Dermis blood vessel endothelial cell (primary cell): ENCODE data around the gene LTBP1. TPM values are rescaled to one million over a fixed set of nuclear protein-coding genes. Genes with fewer than 3 reads are reported as not detected.
"Not testable (repeated sequence)": the region's sequence is repeated elsewhere in the genome, so short reads cannot be mapped to it uniquely, and the experiment has no call there.

Source experiments
- DNase-seq: peaks from one replicate; pipeline ENCODE4 v3.0.0; 2010
- total RNA-seq: library from RNA; depleted of rRNA; stranded (reverse); fragments of >200 nt; gene quantifications from 2 replicates; pipeline ENCODE4 v1.2.3, GENCODE V29; 2014

The LTBP1 gene
- total RNA-seq, 1 donor from 2014 or later: 37.9 TPM

DNA sequence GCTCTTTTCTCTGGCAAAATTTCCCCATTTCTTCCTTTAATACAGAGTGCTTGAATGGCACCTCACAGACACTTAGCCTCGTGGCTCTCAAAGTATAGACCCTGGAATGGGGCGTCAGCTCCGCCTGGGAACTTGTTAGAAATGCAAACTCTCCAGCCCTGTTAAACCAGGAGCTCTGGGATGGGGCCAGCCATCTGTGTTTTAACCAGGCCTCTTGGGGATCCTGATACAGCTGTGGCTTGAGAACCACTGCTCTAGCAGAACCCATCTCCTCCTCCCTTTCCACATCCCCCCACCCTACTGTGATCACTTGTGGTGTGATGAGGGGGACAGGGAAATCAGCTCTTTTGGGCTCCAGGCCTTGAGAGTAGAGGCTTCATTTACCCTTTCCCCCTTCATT lies 15.9 kb downstream of the LTBP1 start:
- no peak for DNase-seq

DNA sequence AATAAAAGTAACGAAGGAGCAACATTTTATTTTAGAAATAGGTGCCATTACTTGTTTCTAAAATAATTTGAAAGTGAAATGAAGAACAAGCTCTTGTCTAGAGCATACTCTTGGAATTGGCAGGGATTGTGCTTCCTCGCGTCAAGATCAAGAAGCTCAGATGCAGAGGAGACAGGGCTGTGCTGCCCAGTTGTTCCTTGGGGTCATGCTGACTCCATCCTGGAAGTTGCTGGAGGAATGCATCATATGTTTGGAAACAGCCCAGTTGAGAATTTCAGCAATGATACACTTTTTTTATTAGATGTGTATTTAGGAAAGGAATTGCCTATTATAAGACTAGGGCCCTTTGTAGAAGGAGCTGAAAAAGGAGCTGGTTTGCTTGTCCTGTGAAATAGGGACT lies 17.2 kb downstream of the LTBP1 start:
- no peak for DNase-seq

DNA sequence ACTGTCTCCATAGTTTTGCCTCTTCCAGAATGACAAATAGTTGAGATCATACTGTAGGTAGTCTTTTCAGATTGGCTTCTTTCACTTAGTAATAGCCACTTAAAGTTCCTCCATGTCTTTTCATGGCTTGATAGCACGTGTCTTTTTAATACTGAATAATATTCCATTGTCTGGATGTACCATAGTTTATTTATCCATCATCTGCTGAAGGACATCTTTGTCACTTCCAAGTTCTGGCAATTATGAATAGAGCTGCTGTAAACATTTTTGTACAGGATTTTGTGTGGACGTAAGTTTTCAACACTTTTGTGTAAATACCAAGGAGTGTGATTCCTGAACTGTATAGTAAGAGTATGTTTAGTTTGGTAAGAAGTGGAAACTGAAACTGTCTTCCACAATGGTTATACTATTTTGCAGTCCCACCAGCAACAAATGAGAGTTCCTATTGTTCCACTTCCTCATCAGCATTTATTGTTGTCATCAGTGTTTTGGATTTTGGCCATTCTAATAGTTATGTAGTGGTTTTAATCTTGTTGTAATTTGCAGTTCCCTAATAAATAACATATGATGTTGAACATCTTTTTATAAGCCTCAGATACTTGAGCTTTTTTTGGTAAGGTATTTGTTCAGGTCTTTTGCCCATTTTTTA lies 18.9 kb downstream of the LTBP1 start:
- peak; percentile 50 for DNase-seq

DNA sequence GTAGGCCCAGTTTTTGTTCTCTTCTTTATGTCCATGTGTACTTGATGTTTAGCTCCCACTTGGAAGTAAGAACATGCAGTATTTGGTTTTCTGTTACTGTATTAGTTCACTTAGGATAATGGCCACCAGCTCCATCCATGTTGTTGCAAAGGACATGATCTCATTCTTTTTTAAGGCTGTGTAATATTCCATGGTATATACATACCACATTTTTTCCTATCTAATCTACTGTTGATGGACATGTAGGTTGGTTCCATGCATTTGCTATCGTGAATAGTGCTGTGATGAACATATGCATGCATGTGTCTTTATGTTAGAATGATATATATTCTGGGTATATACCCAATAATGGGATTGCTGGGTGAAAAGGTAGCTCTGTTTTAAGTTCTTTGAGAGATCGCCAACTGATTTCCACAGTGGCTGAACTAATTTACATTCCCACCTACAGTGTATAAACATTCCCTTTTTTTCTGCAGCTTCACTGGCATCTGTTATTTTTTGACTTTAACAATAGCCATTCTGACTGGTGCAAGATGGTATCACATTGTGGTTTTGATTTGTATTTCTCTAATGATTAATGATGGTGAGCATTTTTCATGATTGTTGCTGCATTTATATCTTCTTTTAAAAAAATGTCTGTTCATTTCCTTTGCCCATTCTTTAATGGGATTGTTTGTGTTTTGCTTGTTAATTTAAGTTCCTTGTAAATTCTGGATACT lies 22.9 kb downstream of the LTBP1 start:
- no peak for DNase-seq

DNA sequence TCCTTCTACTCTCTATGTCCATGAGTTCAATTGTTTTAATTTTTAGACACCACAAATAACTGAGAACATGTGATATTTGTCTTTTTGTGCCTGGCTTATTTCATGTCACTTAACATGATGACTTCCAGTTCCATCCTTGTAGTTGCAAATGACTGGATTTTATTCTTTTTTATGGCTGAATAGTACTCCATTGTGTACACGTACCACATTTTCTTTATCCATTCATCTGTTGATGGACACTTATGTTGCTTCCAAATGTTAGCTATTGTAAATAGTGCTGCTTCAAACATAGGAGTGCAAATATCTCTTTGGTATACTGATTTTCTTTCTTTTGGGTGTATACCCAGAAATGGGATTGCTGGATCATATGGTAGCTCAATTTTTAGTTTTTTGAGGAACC lies 27.0 kb downstream of the LTBP1 start:
- DNase-seq: not testable (repeated sequence)

DNA sequence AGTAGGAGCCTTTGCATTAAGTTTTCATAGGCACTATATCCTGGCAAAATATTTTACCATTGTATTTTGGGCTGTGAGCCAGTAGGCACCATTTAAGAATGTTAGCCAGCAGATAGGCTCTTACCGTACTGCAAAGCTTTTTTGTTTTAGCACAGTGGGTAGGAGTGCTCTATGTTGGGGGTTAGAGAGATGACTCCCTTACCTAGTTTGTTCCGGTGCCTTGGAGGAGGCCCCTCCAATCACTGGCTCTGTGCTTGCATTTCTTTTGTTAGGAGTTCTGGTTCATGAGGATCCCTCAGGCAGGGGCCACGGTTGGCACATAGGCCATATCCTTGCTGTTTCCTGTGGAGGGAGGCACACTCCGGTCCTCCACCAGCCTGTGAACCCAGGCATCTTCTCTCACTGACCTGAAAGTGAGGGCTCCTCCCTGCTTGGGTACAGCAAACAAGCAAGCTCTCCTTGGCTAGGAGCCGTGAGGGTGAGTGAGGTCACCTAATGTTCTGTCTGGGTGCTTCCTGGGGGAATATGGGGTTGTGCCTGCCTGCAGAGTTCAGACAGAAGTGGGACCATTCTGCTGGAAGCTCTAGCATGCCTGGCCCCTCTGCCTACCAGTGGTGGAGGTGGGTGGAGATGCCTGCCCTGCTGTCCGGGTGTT lies 29.8 kb downstream of the LTBP1 start:
- DNase-seq: no peak

DNA sequence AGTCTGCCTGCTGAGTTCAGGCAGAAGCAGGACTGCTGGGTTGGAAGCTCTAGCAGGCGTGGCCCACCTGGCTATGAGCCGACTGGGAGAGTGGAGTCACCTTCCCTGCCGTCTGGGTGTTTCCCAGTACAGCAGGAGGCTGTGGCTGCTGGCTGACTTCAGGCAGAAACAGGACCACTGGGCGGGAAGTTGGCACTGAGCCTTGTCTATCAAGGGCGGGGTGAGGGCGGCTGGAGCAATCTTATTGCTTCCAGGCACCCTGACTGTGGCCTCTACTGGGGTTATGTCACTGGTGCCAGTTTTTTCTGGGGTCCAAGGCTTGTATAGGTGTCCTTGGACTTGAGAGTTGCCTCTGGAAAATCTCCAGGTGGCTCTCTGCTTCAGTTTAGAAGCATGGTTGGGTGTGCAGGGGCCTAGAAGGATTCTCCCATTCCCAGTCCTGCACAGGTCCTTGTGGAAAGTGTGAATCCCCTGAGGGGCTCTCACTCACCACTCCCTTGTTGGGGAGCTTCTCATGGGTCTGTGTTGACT lies 30.5 kb downstream of the LTBP1 start:
- DNase-seq: peak; percentile 38

DNA sequence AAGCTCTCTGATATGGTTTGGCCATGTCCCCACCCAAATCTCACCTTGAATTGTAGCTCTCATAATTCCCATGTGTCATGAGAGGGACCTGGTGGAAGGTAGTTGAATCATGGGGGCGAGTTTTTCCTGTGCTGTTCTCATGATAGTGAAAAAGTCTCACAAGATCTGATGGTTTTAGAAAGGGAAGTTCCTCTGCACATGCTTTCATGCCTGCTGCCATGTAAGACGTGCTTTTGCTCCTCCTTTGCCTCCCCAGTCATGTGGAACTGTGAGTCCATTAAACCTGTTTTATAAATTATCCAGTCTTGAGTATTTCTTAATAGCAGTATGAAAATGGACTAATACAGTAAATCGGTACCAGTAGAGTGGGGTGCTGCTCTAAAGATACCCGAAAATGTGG lies 34.9 kb downstream of the LTBP1 start:
- no peak for DNase-seq

DNA sequence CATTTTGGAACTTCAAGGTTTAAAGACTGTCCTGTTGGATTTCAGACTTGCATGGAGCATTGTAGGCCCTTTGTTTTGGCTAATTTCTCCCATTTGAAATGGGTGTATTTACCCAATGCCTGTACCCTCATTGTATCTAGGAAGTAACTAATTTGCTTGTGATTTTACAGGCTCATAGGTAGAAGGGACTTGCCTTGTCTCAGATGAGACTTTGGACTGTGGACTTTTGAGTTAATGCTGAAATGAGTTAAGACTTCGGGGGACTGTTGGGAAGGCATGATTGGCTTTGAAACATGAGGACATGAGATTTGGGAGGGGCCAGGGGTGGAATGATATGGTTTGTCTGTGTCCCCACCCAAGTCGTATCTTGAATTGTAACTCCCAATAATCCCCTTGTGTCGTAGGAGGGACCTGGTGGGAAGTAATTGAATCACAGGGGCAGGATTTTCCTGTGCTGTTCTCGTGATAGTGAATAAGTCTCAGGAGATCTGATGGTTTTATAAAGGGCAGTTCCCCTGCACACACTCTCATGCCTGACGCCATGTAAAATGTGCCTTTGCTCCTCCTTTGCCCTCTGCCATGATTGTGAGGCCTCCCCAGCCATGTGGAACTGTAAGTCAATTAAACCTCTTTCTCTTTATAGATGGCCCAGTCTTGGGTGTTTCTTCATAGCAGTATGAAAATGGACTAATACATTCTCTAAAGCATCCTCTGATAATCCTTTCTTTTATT lies 36.6 kb downstream of the LTBP1 start:
- DNase-seq: not testable (repeated sequence)

DNA sequence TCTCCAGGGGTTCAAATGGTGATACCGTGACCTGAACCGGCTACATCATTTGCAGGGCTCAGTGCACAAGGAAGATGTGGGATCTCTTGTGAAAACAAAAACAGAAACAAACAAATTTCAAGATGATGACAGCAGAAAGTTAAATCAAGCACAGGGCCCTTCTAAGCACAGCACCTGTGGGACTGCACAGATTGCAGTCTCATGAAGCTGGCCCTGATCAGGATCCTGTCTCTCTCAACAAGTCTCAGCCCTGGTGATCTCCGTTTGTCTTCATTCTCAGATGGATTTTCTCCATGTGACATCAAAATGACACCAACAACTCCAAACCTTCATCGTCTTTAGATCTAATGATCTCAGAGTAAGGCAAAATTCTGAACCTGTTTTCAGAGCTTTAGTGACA lies 39.7 kb downstream of the LTBP1 start:
- DNase-seq: no peak

DNA sequence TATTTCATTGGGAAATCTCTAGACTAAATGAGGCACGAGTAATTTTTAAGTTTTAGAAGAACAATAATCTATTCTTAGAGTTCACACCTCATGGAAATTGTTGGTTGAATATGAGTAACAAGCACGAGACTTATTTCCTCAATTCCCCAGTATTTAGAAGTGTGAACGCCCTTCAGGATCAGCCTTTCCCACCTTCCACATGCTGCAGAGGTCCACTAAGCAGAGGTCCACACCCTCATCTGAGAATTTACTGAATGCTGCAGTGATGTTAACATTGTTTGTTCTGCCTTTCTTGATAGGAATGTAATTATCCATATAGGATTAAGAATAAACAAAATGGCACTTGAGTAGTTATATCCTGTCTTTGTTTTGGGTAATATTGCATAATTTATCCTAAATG lies 41.8 kb downstream of the LTBP1 start:
- DNase-seq: no peak

DNA sequence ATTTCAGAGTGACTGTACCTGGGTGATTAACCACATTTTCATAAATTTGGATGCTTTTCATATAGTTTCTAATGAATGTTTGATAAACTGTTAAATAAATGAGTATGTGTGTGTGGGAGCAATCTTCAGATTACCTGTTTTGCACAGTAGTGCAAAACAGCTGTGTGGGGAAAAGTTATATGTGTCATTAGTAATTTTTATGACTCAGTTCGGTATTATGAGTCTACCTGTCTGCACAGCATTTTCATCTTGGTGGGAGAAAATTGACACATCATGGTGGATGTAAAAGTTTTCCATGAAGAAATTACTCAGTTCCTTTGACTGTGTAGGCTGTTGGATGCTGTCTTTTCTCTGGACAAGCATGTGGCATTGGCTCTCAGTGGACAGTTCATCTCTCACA lies 43.8 kb downstream of the LTBP1 start:
- DNase-seq: no peak

DNA sequence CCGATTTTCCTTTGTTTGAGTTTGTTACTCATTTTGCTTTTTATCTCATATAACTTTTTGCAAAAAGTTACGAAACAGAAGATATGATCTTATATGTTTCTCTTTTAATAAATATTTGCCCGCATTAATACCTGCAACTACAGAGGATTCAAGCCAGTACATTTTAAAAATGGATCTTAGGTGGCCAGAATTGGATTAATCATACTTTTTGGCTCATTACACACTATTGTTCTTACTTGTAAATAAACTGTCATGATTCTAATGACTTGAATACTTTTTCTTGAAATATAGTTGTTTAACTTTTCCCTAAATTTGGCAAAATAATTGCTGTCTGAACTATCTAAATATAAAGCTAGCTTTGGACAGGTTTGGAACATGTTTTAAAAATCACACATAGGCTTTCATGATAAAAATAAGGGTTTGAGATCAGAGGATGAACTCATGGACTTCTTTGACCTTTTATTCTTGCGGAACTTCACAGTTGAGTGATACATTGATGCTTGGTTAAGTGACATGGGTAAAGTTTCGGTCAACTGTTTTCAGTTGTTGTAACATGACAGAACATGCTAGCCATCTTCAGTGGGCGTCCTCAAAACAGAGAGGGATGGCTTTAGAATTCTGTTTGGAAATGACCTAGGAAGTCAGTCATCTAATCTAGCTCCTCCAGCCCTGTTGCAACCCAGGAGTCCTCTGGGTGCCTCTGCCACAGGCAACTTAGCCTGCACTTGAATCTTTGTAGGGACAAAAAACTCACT lies 44.5 kb downstream of the LTBP1 start:
- peak; percentile 11 for DNase-seq

DNA sequence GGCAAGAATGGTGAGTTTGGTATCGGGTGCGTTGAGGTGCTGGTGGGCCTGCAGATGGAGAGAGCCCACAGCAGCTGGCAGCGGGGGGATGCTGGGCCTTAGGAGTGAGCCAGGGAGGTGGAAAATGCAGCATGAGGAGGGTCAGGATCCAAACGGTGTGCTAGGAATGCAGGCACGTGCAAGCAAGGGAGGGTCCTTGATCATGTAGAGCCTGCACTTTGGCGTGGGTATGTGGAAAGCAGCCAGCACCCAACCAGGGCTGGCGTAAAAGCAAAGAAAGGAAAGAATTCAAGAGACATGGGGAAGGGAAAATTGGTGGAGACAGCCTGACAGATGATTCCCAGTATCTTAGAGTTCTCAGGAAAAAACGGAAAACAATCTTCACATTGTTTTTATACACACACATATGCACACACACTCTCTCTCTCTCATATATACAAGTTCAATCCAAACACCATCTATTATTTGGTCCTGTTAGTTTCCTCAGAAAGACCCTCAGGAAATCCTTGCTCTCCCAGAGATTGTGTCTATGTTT lies 46.3 kb downstream of the LTBP1 start:
- DNase-seq: peak; percentile 5

DNA sequence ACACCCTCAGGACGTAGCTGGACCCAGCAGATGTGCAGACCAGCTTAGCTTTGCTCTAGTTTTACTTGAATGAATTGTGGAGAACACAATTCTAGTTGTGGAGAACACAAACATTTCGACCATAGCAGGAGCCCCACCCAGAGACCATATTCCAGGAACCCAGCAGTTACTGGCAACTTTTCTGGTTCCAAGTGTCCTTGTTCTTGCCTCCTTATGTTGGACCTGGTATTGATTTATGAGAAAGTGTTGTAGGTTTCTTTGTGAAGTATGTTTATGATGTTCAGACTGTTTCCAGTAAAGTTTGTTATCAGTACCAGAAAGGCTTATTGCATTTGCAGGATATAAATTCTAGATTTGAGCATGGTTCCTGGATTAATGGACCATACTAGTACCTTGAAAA lies 51.0 kb downstream of the LTBP1 start:
- no peak for DNase-seq

DNA sequence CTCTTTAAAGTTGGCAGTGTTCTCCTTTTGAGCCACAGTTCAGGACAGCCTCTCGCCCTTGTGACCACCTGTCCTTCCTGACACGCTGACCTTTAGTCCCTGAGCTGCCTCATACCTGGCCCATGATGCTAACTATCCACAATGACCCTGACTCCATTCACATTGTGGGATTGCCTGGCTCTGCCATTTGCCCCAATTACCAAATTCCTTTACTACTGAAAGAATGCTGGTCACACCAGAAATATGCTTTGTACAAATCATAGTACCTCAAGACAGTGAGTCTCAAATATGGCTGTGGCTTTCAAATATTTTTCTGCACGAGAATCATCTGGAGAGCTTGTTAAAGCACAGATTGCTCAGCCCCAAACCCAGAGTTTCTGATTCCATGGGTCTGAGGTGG lies 54.2 kb downstream of the LTBP1 start:
- DNase-seq: no peak

DNA sequence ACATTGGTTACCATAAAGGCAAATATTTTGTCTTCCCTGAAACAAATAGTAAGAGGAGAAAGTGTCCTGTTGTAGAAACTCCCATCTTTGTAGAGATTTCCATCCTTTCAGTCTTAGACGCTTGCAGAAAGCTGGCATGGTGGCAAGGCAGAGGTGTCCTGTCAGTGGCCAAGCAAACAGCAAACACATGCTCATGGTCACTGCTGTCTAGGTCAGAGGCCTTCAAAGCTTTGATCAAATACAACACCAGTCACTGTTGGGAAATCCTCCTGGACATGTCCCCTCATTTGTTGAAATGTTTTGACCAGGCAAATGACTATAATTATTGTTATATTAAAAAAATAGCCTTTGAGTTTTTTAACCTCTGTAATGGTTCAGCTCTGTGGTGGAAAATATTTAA lies 55.1 kb downstream of the LTBP1 start:
- no peak for DNase-seq

DNA sequence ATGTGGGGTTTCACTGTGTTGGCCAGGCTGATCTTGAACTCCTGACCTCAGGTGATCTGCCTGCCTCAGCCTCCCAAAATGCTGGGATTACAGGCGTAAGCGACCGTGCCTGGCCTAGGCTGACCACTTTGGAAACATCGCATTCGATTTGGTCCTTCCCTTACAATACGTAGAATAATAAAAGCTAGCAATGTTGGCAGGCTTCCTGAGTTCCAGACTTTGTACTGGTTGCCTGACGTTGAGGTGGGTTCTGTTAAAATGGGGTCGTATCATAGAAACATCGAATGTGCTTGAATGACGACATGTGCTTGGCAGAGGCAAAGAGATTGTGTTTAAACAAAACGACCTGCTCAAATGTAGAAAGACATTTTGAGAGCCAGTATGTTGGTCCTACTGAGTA lies 56.1 kb downstream of the LTBP1 start:
- no peak for DNase-seq

DNA sequence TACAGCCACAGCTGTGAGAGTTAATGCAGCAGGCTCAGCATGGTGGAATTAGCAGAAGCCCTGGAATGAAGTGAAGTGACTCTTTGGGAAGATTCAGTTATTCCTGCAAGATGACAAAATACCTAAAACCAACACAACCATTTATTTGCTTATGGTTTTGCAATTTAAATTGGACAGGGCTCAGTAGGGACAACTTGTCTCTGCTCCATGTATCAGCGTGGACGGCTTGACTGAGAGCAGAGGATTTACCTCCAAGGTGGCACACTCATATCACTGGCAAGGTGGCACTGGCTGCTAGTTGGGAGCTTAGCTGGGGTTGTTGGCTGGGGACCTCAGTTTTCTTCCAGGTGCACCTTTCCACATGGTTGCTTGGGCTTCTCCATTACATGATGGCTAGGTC lies 58.3 kb downstream of the LTBP1 start:
- no peak for DNase-seq

DNA sequence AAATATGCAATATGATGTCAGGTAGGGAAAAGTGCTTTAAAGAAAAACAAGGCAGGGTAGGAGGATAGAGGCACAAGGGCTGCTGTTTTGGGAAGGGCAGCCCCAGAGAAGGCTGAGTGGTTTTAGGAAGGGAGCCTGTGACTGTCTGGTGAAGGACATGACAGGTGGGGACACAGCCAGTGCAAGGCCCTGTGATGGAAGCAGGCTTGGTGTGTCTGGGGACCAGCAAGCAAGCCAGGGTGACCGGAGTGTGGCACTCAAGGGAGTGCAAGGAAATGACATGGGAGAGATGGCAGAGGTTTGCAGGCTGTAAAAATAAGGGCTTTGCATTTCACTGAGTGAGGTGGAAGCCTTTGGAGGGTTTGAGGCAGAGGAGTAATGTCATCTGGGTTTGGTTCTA lies 62.0 kb downstream of the LTBP1 start:
- no peak for DNase-seq

DNA sequence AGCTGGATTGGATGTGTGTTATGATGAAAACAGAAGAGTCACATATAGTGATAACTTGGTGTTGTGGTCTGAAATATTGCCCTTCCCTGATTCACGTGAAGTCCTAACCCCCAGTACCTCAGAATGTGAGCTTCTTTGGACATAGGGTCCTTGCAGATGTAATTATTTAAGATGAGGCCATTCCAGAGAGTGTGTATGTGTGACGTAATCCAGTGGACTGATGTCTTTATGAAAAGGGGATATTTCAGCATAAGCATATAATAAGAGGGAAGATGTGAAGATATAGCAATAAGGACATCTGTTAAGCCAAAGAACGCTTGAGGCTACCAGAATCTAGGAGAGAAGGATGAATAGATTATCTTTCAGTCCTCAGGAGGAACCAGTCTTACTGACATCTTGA lies 62.5 kb downstream of the LTBP1 start:
- no peak for DNase-seq

DNA sequence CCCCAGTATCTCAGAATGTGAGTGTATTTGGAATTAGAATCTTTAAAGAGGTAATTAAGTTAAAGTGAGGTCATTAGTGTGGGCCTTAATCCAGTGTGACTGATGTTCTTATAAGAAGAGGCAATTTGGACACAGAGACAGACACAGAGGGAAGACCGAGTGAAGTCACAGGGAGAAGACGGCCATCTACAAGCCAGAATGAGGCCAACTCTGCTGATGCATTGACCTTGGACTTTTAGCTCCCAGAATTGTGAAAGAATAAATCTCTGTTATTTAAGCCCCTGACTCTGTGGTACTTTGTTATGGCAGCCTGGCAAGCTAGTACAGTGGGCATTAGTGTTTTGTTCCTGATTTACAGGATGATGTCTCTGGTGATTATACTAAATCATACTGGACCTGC lies 64.6 kb downstream of the LTBP1 start:
- no peak for DNase-seq
